ENCODE measurements around the gene PNLIPRP2. TPM values are rescaled to one million over a fixed set of nuclear protein-coding genes. Genes with fewer than 3 reads are reported as not detected.

The PNLIPRP2 gene
- total RNA-seq, 4 donors from 2014 or later: not detected

DNA sequence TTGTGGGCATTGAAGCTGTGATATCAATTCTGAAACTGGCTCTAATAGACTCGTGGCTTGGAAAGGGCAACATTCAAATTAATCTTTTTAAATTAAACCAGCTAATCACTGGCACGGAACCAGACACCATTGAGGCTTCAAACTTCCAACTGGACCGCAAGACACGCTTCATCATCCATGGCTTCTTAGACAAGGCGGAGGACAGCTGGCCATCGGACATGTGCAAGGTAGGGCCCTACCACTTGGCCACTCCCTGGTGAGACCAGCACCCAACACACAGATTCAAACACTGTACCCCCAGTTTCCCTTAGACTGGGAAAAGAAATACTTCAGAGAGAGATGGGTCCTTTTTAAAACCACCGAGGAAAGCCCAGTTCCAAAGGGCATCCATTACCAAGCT is 5.1 kb downstream of the PNLIPRP2 start:
- ATAC-seq (ENCODE audit: low FRiP score) (no peak), DNase-seq (ENCODE audit: low spot score) (no peak)
- TF ChIP-seq, protein P1, sequence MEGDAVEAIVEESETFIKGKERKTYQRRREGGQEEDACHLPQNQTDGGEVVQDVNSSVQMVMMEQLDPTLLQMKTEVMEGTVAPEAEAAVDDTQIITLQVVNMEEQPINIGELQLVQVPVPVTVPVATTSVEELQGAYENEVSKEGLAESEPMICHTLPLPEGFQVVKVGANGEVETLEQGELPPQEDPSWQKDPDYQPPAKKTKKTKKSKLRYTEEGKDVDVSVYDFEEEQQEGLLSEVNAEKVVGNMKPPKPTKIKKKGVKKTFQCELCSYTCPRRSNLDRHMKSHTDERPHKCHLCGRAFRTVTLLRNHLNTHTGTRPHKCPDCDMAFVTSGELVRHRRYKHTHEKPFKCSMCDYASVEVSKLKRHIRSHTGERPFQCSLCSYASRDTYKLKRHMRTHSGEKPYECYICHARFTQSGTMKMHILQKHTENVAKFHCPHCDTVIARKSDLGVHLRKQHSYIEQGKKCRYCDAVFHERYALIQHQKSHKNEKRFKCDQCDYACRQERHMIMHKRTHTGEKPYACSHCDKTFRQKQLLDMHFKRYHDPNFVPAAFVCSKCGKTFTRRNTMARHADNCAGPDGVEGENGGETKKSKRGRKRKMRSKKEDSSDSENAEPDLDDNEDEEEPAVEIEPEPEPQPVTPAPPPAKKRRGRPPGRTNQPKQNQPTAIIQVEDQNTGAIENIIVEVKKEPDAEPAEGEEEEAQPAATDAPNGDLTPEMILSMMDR (IDR thresholded peaks at IDR 0.05): no peak

DNA sequence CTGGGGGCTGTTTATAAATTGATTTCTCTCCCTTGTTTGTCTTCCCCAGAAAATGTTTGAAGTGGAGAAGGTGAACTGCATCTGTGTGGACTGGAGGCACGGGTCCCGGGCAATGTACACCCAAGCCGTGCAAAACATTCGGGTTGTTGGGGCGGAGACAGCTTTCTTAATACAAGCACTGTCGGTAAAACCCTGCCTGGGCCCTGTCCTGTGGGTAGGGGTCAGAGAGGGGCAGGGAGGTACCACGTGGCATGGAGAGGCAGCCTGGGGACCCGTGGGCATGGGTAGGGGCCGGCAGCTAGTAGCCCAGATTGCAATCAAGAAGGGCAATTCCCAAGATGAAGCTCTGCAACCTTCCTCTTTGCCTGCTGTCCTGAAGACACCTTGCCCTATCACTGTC is 6.1 kb downstream of the PNLIPRP2 start:
- TF ChIP-seq, protein P1 (IDR thresholded peaks at IDR 0.05): no peak
- DNase-seq (ENCODE audit: low spot score) (no peak), ATAC-seq (ENCODE audit: low FRiP score) (no peak)

DNA sequence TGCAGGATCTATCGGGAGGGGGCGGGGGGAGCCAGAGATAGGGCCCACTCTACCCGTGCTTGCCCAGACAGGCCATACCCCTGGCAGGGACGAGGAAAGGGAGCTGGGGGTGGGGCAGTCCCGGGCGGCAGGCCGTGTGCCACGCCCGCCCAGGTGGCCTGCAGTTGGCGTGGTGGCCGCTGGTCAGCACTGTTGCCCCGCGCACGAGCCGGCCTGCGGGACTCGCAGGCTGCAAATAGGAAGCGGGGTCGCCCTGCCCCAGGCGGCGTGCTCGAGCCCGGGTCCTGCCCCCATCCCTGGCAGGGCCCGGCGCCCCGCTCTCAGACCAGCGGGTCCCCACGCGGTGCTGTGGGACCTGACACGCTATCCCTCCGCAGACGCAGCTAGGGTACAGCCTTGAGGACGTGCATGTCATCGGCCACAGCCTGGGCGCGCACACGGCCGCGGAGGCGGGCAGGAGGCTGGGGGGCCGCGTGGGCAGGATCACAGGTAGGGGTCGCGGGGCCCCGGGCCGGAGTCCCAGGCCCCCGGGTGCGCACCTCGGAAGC is 6.7 kb downstream of the PNLIPRP2 start:
- TF ChIP-seq, protein P1 (IDR thresholded peaks at IDR 0.05): no peak
- ATAC-seq (ENCODE audit: low FRiP score): peak; percentile 65
- no peak for DNase-seq (ENCODE audit: low spot score)

DNA sequence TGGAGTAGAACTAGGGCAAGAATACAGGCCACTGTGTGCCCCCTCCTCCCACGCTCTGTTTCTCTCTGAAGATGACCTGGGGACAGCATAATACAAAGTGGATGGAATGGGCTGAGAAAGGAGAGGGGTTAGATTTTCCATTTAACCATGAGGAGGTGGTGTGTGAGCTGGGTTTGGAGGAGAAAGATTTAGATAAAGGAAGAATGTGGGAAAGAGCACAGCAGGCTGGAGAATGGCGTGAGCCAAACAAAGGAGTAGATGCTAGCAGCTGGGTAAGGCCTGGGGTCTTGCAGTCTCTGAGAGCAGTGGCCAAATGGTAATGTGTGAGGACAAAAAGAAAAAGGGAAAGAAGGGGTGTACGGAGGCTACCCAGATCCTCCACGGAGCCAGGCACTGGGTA is 8.6 kb downstream of the PNLIPRP2 start:
- ATAC-seq (ENCODE audit: low FRiP score) (no peak), DNase-seq (ENCODE audit: low spot score) (no peak)
- TF ChIP-seq, protein P1 (IDR thresholded peaks at IDR 0.05): no peak

DNA sequence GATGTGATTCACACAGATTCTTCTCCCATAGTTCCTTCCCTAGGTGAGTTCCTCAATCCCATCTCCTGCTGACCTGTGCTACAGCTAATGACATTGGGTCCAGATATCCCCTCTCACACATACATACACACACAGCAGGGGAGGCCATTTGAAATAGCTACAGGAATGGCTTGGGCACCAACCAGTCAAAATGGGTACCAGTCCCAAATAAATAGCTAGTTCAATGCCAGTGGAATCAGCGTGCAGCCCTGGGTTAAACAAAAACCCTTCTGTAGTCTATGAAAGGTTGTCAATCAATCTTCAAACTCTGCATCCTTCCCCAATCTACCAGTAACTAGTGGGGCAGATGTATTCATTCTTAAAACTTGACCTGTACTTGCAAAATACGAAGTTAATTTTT is 9.3 kb downstream of the PNLIPRP2 start:
- DNase-seq (ENCODE audit: low spot score) (no peak), ATAC-seq (ENCODE audit: low FRiP score) (no peak)
- TF ChIP-seq, protein P1 (IDR thresholded peaks at IDR 0.05): no peak

DNA sequence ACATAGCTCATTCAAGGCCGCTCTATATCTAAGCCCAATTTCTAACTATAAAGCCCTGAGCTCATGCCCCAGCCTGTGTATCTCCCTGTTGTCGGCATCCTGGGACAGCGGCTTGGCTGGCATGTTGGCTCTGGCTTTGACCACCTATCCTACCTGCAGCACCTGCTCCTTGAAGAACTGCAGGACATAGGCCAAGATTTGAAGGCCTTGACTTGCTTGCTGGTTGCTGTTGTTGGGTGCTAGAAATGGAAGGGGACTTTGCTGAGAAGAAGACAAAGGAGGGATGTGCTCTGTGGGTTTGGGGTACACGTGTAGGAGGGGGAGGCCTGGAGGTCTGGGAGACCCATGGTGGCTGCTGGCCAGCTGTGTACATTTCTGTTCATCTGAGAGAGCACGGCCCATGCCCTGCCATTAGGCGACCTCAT is 11.1 kb downstream of the PNLIPRP2 start:
- TF ChIP-seq, protein P1 (IDR thresholded peaks at IDR 0.05): no peak
- DNase-seq (ENCODE audit: low spot score) (no peak), ATAC-seq (ENCODE audit: low FRiP score) (no peak)

DNA sequence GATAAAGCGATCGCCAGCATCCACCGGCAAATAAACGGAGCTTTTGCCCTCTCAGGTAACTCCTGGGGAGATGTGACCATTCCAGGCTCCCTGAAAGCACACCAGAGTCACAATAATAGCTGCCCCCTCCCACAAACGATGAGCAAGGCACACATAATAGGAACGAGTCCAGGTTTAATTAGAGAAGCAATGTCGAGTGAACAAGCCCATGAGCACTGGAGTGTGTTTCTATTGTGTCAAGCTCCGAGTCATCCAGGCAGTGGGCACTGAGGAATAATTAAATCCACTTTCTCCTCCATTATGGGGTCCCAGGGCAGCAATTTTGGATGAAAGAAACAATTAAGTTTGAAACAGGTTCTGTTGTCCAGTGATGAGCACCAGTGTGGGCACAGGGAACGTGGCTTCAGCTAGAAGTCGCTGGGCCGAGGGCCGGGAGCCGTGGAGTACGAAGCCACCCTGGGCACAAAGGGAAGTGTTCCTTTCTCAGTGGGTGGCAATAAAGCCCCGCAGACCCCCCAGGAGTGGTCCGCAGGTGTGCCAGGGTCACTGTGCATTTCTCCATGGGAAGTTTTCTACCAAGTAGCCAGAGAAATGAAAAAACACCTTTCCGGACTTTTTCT is 12.0 kb downstream of the PNLIPRP2 start:
- DNase-seq (ENCODE audit: low spot score): no peak

More for the DNA sequence above, 12.0 kb downstream of the PNLIPRP2 start:
- no peak for ATAC-seq (ENCODE audit: low FRiP score)
- TF ChIP-seq, protein P1 (IDR thresholded peaks at IDR 0.05): no peak
